Measurements from ENCODE around the gene KRT83. TPM values are rescaled to one million over a fixed set of nuclear protein-coding genes. Genes with fewer than 3 reads are reported as not detected.

KRT83 gene
- total RNA-seq, 1 donor from 2014 or later, result not detected

DNA sequence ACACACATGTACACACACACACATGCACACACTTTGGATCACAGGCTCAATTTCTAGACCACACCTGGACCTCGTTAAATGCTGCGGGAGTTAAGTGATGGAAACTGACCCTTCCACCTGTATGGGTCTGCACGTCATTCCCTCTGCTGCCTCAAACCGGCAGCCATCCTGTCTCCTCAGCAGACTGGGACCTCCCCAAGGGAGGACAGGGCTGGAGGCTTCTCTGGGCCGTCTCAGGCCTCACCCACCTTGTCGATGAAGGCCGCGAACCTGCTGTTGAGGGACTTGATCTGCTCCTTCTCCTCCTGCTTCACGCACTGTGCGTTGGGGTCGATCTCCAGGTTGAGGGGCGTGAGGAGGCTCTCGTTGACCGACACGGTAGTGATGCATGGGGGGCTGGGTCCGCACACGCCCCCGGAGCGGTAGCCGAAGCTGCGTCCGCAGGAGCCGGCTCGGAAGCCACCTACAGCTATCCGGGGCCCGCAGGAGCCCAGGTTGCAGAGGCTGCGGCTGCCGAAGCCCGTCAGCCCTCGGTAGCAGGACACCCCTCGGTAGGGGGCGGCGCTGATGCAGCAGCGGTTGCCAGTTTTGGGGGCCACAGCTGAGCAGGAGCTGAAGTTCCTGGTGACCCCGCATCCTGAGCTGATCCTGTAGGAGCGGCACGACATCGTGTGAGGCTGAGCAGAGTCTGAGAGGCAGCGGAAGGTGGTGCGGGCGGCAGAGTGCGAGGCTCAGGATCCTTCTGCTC is 45.7 kb upstream of the KRT83 start, which contains the start of gene KRT85:
Gene KRT85, minus strand, starts transcription at position 744 of the 748 bp plus-strand sequence. Its CDS starts 76 bp downstream, at position 668.
- DNase-seq (no peak), ATAC-seq (no peak)
- Histone ChIP-seq H3K4me1 (no peaks in the 10 kb centered on the region), H3K36me3 (no peaks in the 10 kb centered on the region), H3K4me3 (no peak within 1 kb of the TSS), H3K27ac (no peak within 1 kb of the TSS), H3K27me3 (no peaks in the 10 kb centered on the region), H3K9me3 (no peaks in the 10 kb centered on the region)
- TF ChIP-seq, protein P1, sequence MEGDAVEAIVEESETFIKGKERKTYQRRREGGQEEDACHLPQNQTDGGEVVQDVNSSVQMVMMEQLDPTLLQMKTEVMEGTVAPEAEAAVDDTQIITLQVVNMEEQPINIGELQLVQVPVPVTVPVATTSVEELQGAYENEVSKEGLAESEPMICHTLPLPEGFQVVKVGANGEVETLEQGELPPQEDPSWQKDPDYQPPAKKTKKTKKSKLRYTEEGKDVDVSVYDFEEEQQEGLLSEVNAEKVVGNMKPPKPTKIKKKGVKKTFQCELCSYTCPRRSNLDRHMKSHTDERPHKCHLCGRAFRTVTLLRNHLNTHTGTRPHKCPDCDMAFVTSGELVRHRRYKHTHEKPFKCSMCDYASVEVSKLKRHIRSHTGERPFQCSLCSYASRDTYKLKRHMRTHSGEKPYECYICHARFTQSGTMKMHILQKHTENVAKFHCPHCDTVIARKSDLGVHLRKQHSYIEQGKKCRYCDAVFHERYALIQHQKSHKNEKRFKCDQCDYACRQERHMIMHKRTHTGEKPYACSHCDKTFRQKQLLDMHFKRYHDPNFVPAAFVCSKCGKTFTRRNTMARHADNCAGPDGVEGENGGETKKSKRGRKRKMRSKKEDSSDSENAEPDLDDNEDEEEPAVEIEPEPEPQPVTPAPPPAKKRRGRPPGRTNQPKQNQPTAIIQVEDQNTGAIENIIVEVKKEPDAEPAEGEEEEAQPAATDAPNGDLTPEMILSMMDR (IDR thresholded peaks at IDR 0.05), result no peak
- intact Hi-C loops (cut with DNase I), result no loop called here

DNA sequence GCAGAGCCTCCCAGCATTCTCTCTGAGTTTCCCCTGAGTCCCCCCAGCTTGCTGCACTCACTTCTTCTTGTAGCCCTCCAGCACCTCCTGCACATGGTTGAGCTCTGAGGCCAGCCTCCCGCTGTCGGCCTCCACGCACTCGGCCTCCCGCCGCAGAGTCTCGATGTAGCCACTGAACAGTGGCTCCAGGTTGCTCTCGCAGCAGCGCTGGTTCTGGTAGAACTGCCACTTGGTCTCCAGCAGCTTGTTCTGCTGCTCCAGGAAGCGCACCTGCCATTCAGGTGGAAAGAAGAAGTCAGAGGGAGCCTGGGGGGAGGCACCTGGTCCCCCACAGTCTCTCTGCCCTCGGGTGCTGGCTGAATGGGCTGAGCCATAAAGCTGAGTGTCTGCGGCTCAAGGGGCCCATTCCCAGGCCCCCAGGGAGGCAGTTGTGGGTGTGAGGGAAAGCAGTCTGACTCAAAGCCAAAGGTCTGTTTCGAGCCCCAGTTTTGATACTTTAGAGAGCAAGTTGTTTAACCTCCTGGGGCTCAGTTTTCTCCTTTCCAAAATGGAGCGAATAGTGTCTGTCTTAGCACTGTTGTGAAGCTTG is 43.8 kb upstream of the KRT83 start:
- H3K36me3 ChIP-seq, result no peaks in the 10 kb centered on the region
- no peaks in the 10 kb centered on the region for H3K9me3 ChIP-seq
- no peak overlapping the region for H3K27ac ChIP-seq
- no peaks in the 10 kb centered on the region for H3K27me3 ChIP-seq
- ATAC-seq (no peak), DNase-seq (no peak)
- H3K4me1 ChIP-seq, result peaks cover 5% of the 10 kb centered on the region
- intact Hi-C loops (cut with DNase I), result no loop called here
- TF ChIP-seq, protein P1 (IDR thresholded peaks at IDR 0.05), result no peak
- no peak overlapping the region for H3K4me3 ChIP-seq

DNA sequence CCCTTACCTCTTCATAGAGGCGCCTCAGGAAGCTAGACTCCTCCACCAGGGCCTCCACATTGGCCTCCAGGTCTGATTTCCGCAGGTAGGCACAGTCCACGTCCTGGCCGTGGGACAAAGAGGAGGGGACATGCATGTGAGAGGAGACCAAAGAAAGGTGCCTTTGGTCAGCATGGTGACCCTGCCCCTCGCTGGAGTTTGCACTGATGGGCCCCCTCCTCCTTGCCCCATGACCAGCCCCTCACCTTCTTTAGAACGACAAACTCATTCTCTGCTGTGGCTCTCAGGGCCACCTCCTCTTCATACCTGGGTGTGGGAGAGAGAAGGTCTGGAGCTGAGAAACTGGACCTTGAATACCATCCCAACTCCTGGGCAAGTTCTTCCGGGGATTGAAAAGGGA is 42.9 kb upstream of the KRT83 start:
- no peaks in the 10 kb centered on the region for H3K36me3 ChIP-seq
- H3K27ac ChIP-seq, result no peak overlapping the region
- intact Hi-C loops (cut with DNase I), result no loop called here
- TF ChIP-seq, protein P1 (IDR thresholded peaks at IDR 0.05), result no peak
- DNase-seq, result no peak
- no peaks in the 10 kb centered on the region for H3K27me3 ChIP-seq
- no peak overlapping the region for H3K4me3 ChIP-seq
- H3K9me3 ChIP-seq, result no peaks in the 10 kb centered on the region
- ATAC-seq, result no peak
- H3K4me1 ChIP-seq, result peaks cover 5% of the 10 kb centered on the region

DNA sequence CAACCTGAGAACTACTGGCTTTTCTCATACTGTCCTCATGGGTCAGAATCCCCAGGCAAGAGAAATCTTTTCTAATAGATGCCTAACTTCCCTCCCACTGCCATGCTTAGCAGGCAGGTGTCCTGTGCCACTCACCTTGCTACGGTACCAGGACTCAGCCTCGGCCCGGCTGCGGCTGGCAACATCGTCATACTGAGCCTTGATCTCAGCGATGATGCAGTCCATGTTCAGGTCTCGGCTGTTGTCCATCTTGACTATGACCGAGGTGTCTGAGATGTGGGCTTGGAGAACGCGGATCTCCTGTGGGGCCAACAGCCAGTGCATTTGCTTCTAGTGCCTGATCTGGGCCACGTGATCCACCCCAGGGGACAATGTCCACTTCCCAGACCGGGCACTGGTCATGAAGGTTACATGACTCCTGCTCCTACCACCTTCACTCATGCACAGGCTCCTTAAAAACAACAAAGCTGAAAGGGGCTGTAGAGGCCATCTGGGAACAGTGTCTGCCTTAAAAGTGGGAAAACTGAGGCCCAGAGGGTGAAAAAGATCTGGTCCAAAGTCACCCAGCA is 42.0 kb upstream of the KRT83 start:
- Histone ChIP-seq H3K27me3 (no peaks in the 10 kb centered on the region), H3K27ac (no peak overlapping the region), H3K4me1 (peaks cover 5% of the 10 kb centered on the region), H3K9me3 (no peaks in the 10 kb centered on the region), H3K4me3 (no peak overlapping the region), H3K36me3 (no peaks in the 10 kb centered on the region)
- DNase-seq (no peak), ATAC-seq (no peak)
- intact Hi-C loops (cut with DNase I), result no loop called here
- TF ChIP-seq, protein P1 (IDR thresholded peaks at IDR 0.05), result no peak

DNA sequence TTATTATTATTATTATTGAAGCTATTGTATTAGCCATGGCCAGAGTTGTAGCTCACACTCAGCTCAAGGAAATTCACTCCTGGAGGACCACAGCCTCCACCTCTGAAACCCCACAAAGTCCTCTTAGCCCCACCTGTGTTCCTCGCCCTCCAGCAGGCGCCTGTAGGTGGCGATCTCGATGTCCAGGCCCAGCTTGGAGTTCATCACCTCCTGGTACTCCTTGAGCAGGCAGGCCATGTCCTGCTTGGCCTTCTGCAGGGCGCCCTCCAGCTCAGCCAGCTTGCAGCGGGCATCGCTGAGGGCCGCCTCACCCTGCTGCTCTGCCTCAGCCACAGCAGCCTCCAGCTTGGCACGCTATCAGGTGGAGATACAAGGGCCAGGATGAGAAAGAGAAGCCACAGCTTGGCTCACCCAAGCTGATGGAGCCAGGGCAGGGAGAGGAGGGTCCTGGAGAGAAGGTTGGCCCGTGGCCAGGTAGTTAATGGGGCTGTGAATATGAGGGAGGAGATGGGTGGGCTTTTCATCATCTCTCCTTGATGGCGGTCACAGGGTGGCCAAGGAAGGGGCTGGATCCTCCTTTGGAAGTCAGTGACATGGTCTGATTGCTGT is 41.0 kb upstream of the KRT83 start:
- ATAC-seq (no peak), DNase-seq (no peak)
- Histone ChIP-seq H3K4me3 (no peak overlapping the region), H3K4me1 (peaks cover 5% of the 10 kb centered on the region), H3K27ac (no peak overlapping the region), H3K36me3 (no peaks in the 10 kb centered on the region), H3K27me3 (no peaks in the 10 kb centered on the region), H3K9me3 (no peaks in the 10 kb centered on the region)
- TF ChIP-seq, protein P1 (IDR thresholded peaks at IDR 0.05), result peak; percentile 16
- intact Hi-C loops (cut with DNase I), result no loop called here

All from upper lobe of right lung (tissue), 1 donor.